HG03457 (cell line): Measurements from ENCODE around the gene MIF.
"Not testable (repeated sequence)": the region's sequence is repeated elsewhere in the genome, so short reads cannot be mapped to it uniquely, and the experiment has no call there.

Experiments
- ATAC-seq: cut with Tn5 transposase; IDR thresholded peaks from one replicate; pipeline ENCODE4 v1.9.1; 2021; ENCODE audit warnings: moderate number of reproducible peaks; ENCODE audit not compliant: unreplicated experiment

The MIF gene

GRCh38 chr22:23938328-23939016, 44.3 kb downstream of the MIF start:
- ATAC-seq: no peak

- ATAC-seq: no peak
These were observed 44.8 kb downstream of the MIF start for GRCh38 chr22:23939017-23939357.

GRCh38 chr22:23940166-23940565, 46.0 kb downstream of the MIF start:
- ATAC-seq: not testable (repeated sequence)
